Measurements from ENCODE around the gene HYAL3.

- no peak for TF ChIP-seq MTA2 (IDR thresholded peaks at IDR 0.05; ENCODE audit: low read depth)
- TF ChIP-seq EZH2 (IDR thresholded peaks at IDR 0.05; ENCODE audit: borderline replicate concordance, control insufficient read depth, low read depth, low read length): no peak
Measured at GRCh38 chr3:50278123-50278879, 20.9 kb downstream of the HYAL3 start.

Measured in GM12878 (cell line).